HG02840 (cell line): ENCODE results near the gene MRPL20.
"Not testable (repeated sequence)": the region's sequence is repeated elsewhere in the genome, so short reads cannot be mapped to it uniquely, and the experiment has no call there.

ENCODE experiments used
- ATAC-seq: cut with Tn5 transposase; IDR thresholded peaks from one replicate; pipeline ENCODE4 v1.9.1; 2021; ENCODE audit warnings: mild to moderate bottlenecking, moderate library complexity, moderate number of reproducible peaks; ENCODE audit not compliant: unreplicated experiment, low FRiP score

The MRPL20 gene

DNA sequence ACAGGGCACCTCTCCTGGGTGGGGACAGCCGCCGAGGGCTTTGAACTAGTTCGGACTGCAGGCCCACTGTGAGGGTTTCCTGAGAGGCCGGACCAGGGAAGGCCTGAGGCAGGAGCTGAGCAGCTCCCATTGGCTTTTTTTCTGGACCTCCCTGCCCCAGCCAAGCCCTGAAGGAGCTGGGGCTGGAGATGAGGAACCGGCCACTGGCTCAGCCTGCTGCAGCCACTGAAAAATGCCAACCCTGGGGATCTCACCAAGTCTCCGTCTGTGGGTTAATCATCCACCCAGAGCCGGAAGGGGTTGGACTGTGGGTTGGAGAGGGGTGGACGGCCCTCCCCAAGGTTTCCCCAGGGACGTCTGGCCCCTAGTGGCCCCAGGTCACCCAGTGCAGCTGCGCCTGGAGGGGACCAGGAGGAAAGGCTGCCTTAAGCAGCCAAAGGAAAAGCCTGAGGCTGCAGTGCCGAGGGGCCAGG lies 30.8 kb upstream of the MRPL20 start:
- no peak for ATAC-seq

DNA sequence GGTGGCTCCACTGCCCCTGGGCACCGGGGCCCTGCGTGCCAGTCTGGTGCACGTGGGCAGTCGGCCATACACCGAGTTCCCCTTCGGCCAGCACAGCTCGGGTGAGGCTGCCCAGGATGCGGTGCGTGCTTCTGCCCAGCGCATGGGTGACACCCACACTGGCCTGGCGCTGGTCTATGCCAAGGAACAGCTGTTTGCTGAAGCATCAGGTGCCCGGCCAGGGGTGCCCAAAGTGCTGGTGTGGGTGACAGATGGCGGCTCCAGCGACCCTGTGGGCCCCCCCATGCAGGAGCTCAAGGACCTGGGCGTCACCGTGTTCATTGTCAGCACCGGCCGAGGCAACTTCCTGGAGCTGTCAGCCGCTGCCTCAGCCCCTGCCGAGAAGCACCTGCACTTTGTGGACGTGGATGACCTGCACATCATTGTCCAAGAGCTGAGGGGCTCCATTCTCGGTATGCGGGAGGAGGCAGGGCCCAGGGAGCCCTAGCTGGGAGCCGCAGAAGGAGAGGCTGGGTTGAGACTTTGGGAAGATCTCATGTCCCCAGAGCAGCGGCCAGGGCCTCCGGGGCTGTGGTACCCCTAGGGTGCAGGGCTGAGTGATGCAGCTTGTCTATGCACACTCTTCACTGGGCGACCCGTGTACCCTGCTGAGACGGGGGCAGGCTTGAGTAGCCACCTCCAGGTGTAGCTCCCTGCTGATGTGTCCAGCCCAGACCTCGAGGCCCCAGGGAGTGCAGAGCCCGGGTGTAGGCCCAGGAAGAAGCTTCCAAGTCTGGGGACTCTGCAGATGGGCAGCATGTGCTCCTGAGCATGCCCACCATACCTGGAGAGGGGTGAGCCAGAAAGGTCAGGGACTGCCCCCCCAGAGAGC lies 30.2 kb upstream of the MRPL20 start:
- ATAC-seq, result no peak

DNA sequence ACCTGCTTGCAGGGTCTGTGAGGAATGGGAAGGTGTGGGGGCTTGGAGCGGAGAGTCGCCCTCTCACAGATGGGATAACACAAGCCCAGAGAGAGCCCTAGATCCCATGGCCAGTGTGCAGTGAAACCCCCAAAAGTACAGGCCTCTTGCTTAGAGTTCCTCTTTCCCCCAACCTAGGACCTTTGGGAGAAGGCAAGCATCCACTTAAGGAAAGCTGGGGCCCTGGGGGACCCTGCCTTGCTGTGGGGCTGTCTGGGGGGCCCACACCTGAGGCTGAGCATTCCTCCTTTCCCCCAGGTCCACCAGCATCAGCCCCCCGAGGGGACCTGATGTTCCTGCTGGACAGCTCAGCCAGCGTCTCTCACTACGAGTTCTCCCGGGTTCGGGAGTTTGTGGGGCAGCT lies 29.5 kb upstream of the MRPL20 start:
- no peak for ATAC-seq

DNA sequence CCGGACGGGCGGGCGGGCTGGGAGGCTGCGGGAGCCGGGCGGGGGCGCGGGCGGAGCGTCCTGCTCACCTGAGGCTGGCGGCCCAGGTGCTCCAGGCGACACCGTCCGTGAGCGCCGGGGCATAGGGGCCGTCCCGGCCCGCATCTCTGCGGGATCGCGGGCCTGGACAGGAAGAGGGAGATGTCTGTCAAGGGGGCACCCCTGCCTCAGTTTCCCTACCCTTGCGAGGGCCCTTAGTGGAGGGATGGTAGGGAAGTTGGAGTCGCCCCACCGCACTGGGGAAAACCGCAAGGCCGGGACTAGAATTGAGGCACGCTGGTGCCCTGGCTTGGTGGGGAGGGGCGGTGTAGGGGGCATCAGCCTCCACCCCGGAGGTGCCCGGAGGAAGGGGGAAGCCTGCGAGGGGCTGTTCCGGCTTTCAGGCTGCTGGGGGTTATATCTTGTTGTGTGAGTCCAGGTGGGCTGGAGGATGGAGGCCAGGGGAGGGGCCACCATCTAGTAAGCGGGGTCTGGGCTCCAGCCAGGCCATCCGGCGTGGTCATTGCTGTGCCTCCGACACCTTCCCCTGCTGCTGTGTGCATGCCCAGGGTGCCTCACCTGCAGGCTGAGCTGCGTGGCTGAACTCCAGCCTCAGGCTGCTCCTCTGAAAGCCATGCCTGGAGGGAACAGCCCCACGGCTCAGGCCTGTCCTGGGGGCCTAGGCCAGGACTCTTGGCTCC lies 29.0 kb upstream of the MRPL20 start:
- ATAC-seq, result no peak

DNA sequence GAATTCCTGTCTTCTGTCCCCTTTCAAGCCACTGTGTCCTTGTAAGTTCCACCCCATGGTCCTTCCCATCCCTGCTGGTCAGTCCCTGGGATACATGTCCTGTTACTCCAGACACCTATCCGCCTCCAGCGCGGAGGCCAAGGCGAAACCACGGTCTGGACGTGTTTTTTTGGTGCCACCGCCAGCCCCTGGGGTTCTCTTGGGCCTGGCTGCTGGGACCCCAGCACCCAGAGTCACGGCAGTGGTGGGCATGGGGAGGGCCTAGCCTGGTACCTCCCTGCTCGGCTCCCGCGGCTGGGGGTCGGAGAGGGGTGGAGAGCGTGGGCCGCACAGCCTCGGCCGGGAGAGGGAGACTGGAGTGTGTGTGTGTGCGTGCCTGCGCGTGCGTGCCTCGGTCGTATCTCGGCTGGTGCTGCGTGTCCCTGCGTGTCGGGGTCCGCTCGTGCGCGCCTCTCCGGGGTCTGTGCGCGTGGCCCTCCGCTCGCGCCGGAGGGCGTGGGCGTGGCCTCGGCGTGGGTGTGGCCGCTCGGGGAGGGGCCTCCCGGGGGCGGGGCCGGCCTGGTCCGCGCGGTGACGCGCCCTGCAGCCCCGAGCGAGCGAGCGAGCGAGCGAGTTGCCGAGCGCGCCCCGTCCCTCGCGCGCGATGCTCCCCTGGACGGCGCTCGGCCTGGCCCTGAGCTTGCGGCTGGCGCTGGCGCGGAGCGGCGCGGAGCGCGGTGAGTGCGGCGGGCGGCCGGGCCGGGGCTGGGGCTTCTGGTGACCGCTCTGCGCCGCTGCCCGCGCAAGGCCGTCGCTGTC lies 28.2 kb upstream of the MRPL20 start, which contains the start of gene VWA1:
Gene VWA1, plus strand, starts transcription at position 585 of the 798 bp plus-strand sequence. Its CDS starts 59 bp downstream, at position 644.
- no peak for ATAC-seq

DNA sequence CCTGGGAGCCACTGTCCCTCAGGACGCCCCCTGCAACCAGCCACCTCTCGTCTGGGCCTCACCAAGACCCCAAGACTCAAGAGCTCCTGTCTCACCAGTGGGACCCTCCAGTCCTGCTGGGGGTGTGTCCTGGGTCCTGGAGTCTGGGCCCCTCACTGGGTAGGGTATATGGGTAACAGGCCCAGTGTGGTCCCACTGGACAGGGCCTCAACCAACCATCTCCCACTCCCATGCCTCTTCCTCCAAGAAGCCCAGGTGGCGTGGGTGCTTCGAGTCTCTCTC lies 27.7 kb upstream of the MRPL20 start:
- no peak for ATAC-seq

DNA sequence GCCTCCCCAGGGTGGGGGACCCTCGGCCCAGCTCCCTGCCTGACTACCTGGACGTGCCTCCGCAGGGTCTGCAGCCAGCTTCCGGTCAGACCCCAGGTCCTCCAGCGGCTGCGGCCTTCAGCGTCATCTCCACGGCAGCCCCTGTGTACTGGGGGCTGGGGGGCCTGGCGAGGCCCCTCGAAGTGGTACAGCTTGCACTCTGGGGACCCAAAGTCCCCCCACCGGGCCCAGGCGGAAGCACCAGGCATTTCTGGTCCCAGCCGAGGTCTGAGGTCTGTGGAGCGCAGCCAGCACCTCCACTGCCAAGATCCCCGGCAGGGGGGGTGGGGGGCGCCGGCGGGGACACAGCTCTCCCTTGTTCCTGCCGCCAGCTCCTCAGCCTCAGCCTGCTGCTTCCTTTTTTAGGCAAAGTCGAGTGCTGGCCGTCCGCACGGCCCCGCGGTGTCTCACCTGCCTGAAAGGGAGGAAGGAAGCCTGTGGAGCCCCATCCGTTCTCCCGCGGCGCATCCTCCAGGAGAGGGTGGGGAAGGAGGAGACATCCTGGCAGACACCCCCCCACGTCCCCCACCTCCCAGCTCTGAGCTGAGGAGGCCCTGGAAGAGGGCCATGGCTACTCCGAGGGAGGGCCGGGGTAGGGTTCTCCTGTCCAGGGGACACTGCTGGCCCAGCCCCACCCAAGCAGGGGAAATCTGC lies 27.2 kb upstream of the MRPL20 start:
- ATAC-seq, result no peak

DNA sequence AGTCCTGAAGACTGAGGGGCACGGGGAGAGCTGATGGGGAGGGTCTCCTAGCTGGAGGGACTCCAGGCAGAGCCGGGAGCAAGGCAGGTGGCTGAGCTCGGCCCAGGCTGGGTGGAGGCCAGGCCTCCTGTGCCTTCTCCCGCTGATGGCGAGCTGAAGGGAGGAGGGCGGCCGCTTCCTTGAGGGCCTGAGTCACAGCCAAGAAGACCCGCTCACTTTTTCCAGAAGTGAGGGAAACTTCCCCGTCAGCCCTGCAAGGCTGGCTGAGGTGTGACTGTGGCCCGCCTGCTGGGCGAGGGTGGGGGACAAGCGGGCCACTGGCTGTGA lies 26.7 kb upstream of the MRPL20 start:
- no peak for ATAC-seq

DNA sequence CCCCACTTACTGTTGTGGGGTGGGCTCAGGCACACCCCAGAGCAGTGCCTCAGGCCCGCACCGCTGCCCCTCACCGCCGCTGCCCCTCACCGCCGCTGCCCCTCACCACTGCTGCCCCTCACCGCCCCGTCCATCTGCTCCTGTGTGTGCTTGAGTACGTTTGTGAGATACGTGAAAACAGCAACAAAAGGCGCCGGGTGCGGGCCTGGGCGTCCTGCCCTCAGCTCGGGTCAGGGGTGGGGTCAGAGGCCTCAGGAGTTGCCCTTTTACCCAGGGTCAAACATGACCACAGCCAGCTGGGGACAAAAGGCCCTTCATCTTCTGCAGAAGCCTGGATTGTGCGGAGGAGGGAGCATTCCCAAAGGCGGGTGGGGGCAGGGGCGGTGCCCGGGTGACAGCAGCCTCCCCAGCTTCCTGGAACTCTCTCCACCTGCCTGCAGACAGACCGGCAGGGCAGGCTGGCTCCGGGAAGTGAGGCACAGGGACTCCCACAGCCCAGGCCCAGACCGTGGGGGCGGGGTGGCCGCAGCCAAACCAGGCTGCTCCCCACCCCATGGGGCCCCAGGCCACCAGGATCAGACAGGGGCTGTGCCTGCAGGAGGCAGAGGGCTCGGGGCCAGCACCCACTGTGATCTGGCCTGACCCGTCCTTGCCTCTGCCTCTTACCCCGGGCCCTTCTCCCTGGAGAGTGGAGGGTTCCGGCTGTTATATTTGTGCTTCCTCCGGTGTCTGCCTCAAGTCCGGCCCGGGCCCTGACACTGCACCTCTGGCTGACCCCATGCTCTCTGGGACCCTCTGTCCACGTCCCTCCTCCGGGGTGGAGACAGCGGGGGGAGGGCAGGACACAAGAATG lies 26.1 kb upstream of the MRPL20 start:
- no peak for ATAC-seq

DNA sequence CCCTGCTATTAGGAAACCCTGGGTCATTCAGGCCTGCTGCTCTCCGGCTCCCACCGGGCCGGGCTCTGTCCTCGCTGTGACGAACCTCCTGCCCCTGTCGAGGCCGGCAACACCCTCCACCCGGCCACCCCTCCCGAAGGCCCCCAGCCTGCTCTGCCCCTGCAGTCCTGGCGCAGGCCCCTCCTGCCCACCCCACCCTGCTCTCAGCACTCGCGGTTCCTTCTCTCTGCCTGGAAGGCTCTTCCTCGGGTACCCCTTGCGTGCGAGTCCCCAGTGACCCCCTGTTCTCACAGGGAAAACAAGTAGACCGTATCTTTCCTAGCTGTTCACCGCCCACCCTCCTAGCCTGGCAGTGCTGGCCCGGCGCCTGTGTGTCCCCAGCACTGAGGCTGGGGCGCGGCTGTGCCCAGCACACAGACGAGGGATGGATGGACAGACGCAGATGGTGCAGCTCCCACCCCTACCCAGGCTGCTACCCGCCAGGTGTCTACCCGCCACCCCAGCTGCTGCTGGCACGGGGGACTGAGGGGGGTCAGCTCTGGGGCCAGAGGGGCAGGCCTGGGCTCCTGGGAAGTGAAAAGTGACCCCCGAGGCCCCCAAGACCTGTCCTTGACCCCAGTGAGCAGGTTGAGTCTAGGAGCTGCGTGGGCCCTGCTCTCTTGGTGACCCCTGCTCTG lies 25.3 kb upstream of the MRPL20 start:
- no peak for ATAC-seq

DNA sequence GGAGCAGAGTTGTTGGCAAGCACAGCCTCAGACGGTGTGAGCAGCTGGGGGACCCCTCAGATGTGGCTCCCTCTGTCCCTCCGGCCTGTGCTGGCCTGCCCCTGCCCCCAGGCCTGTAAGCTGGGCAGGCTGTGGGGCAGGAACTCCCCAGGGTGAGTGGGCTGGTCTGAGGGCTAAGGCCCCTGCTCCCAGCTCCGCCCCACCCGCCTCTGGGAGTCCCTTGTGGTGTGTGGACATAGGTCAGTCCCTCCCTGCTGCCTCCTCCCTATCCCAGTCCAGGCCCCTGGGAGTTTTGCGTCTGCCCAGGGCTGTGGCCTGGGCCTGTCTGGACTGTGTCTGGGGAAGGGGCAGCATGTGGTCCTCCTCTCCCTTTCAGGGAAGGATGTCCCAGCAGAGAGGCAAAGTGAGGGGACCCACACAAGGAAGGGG lies 24.8 kb upstream of the MRPL20 start:
- ATAC-seq, result no peak

DNA sequence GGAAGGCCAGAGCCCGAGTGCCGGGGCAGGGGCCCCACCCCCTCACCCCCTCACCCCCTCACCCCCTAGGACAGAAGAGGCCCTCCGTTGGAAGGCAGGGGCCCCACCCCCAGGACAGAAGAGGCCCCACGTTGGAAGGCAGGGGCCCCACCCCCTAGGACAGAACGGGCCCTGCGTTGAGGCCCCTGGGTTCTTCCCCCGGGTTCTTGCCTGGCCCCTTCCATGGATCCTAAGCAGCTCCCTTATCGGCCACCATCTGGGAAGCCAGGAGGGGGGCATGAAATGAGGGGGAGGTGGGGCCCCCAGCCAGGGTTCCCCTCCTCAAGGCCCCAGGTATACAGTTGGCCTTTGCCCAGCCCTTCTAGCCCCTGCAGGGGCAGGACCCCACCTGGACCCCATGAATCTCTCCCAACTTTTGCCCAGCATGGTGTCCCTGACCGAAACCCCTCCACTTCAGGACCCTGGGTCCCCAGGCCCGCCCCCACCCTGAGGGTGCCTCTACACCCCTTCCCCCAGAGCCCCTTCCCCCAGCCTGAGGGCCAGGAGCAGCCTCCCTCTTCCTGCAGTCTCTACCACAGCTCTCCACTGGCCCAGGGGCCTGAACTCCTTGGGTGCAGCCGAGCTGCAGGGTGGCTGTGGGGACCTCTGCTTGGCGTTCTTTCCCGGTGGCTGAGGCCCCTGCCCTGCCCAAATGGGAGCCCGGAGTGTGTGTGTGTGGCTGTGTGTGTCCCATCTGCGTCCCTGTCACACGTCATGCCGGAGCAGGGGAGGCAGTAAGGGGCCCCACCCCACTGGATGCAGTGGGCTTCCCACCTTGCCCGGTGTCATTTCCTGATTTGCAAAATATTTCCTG lies 24.1 kb upstream of the MRPL20 start:
- no peak for ATAC-seq

DNA sequence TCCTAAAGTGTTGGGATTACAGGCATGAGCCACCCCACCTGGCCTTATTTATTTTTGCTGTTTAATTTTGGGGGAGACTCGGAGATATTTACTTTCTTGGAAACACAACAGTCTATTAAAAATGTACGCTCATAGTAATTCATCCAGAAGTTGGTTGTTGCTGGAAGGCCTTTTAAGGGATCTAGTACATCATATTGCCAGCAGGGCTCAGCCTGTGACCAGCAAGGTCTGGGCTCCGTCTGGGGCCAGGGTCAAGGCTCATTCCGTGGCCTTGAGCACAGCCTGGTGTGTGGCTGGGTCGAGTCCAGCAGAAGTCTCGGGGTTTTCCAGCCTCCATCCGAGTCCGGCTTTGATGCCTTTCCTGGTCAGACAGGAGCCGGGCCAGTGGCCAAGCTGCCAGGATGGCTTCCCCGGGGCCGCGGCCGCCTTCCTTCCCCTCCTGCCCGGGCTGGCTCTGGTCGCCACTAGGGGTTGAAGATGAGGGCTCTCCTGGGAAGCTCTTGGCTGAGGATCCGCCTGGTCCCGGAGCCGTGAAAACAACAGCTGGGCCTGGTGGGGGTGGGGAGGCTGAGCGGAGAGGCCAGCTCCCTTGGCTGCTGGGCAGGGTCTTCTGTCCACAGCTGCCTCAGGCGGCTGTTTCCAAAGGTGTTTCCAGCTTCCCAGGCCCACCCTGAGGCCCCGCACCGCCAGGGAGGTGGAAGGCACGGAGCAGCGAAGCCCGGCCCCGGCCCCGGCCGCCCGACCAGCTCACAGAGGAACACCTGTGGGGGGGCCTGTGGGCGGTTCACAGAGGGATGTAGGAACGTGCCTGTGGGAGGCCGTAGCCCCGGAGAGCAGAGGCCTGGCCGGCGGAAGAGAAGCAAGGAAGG lies 23.3 kb upstream of the MRPL20 start:
- ATAC-seq, result no peak

DNA sequence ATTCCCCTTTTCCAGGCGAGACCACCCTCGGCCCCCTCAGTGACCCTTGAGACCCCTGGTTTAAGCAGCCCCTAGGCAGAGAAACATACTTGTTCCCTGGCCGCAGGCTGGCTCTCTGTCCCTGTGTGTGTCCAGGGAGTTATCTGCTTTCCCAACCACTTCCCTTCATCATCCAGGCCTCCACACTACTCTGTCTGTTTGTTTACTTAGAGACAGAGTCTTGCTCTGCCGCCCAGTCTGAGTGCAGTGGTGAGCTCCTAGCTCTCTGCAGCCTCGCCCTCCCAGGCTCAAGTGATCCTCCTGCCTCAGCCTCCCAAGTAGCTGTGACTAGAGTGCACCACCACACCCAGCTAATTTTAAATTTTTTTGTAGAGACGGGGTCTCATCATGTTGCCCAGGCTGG lies 22.6 kb upstream of the MRPL20 start:
- ATAC-seq, result no peak

DNA sequence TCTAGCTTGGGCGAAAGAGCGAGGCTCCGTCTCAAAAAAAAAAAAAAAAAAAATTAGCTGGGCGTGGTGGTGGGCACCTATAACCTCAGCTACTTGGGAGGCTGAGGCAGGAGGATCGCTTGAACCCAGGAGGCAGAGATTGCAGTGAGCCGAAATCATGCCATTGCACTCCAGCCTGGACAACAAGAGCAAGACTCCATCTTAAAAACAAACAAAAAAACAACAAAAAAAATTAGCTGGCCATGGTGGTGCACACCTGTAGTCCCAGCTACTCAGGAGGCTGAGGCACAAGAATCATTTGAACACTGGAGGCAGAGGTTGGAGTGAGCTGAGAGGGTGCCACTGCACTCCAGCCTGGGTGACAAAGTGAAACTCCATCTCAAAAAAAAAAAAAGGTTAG lies 21.9 kb upstream of the MRPL20 start:
- ATAC-seq, result not testable (repeated sequence)

DNA sequence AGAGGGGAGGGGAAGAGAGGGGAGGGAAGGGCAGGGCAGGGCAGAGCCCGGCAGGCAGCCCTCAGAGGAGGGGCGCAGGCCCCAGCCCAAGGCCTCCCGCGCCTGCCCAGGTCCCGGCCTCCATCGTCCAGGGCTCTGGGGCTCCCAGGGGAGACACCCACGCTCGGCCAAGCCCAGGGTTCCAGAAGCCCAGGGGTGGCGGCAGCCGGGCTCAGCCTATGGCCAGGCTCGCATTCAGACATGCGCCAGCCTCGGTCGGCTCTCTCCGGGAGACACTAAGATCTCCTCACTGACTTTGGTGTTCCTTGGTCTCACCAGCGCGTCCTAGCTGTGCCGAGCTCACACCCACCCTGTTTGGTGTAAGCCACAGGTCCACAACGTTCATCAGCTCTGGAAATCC lies 21.1 kb upstream of the MRPL20 start:
- ATAC-seq, result no peak

DNA sequence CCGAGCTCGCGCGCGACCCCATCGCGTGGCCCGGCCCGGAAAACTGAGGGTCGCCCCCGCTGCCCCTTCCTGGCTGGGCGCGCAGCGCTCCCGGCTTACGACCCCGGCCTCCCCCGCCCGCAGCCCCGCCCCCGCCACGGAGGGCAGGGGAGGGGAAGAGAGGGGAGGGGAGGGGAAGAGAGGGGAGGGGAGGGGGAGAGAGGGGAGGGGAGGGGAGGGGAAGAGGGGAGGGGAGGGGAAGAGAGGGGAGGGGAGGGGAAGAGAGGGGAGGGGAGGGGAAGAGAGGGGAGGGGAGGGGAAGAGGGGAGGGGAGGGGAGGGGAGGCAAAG lies 20.7 kb upstream of the MRPL20 start:
- no peak for ATAC-seq
